ENCODE data around the gene ROCK2. TPM values are rescaled to one million over a fixed set of nuclear protein-coding genes. Genes with fewer than 3 reads are reported as not detected.

ROCK2 gene
- total and polyA plus RNA-seq, 4 donors: 5.3 to 31.0 (median 12.2) TPM

DNA sequence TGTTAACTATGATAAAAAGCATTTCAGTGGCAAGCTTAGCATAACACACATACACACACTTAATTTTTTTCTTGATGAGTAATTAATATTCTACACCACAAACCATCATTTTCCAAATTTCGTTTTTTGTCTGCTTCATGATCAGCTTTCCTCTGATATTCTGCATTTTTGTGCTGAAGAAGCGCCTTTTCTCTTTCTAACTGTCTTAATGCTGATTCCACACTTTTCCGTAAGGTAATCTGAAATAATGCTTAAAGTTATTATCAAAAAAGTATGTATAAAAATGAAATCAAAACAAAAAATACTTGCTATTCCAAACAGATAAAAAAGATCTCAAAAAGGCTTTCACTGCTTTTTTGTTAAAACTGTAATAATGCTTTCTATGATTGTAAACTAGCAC lies 129.0 kb downstream of the ROCK2 start:
- H3K9me3 ChIP-seq (ENCODE audit: control insufficient read depth in 4 of 4, low read length in 3 of 4): no peaks in the 10 kb centered on the region
- no peaks in the 10 kb centered on the region for H3K27me3 ChIP-seq (ENCODE audit: control insufficient read depth in 4 of 4, insufficient read depth in 4 of 4, low read length in 3 of 4)
- H3K4me1 ChIP-seq (ENCODE audit: control insufficient read depth in 4 of 4, insufficient read depth in 4 of 4, low read length in 3 of 4): no peaks in the 10 kb centered on the region
- H3K9ac ChIP-seq (ENCODE audit: low read depth in 1 of 2, low read length in 2 of 2): no peak overlapping the region
- H3K36me3 ChIP-seq (ENCODE audit: control insufficient read depth in 4 of 4, insufficient read depth in 3 of 4, low read depth in 1 of 4, low read length in 3 of 4): peaks cover 9 to 47% (median 40%) of the 10 kb centered on the region in 4 donors
- no peak for DNase-seq (ENCODE audit: low spot score)
- H3K27ac ChIP-seq (ENCODE audit: low read depth in 1 of 2, low read length in 2 of 2): no peak overlapping the region
- no peak overlapping the region for H3K4me3 ChIP-seq (ENCODE audit: low read depth in 1 of 3, low read length in 3 of 3)
- WGBS: 94% methylated on average over 3 of the region's 3 CpGs
- TF ChIP-seq NR2F2 (IDR thresholded peaks at IDR 0.05): no peak
- no peak for TF ChIP-seq RAD21 (IDR thresholded peaks at IDR 0.05)
- TF ChIP-seq, protein P1, sequence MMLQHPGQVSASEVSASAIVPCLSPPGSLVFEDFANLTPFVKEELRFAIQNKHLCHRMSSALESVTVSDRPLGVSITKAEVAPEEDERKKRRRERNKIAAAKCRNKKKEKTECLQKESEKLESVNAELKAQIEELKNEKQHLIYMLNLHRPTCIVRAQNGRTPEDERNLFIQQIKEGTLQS (IDR thresholded peaks at IDR 0.05): no peak
- TF ChIP-seq YY1 (IDR thresholded peaks at IDR 0.05): no peak
- TF ChIP-seq JUND (IDR thresholded peaks at IDR 0.05): no peak
- TF ChIP-seq FOXA1 (IDR thresholded peaks at IDR 0.05): no peak
- TF ChIP-seq HNF4G (IDR thresholded peaks at IDR 0.05): no peak
- TF ChIP-seq, protein P2, sequence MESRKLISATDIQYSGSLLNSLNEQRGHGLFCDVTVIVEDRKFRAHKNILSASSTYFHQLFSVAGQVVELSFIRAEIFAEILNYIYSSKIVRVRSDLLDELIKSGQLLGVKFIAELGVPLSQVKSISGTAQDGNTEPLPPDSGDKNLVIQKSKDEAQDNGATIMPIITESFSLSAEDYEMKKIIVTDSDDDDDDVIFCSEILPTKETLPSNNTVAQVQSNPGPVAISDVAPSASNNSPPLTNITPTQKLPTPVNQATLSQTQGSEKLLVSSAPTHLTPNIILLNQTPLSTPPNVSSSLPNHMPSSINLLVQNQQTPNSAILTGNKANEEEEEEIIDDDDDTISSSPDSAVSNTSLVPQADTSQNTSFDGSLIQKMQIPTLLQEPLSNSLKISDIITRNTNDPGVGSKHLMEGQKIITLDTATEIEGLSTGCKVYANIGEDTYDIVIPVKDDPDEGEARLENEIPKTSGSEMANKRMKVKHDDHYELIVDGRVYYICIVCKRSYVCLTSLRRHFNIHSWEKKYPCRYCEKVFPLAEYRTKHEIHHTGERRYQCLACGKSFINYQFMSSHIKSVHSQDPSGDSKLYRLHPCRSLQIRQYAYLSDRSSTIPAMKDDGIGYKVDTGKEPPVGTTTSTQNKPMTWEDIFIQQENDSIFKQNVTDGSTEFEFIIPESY (IDR thresholded peaks at IDR 0.05): no peak
- no peak for TF ChIP-seq GABPA (IDR thresholded peaks at IDR 0.05 in 1 of 2, conservative IDR thresholded peaks at IDR 0.05 in 1 of 2)
- no peak for TF ChIP-seq TAF1 (conservative IDR thresholded peaks at IDR 0.05)
- TF ChIP-seq FOXA2 (IDR thresholded peaks at IDR 0.05): no peak
- TF ChIP-seq, protein P3, sequence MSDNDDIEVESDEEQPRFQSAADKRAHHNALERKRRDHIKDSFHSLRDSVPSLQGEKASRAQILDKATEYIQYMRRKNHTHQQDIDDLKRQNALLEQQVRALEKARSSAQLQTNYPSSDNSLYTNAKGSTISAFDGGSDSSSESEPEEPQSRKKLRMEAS (IDR thresholded peaks at IDR 0.05): no peak
- TF ChIP-seq, protein P4, sequence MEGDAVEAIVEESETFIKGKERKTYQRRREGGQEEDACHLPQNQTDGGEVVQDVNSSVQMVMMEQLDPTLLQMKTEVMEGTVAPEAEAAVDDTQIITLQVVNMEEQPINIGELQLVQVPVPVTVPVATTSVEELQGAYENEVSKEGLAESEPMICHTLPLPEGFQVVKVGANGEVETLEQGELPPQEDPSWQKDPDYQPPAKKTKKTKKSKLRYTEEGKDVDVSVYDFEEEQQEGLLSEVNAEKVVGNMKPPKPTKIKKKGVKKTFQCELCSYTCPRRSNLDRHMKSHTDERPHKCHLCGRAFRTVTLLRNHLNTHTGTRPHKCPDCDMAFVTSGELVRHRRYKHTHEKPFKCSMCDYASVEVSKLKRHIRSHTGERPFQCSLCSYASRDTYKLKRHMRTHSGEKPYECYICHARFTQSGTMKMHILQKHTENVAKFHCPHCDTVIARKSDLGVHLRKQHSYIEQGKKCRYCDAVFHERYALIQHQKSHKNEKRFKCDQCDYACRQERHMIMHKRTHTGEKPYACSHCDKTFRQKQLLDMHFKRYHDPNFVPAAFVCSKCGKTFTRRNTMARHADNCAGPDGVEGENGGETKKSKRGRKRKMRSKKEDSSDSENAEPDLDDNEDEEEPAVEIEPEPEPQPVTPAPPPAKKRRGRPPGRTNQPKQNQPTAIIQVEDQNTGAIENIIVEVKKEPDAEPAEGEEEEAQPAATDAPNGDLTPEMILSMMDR (IDR thresholded peaks at IDR 0.05; ENCODE audit: low read depth, low read length, missing input control): no peak
- no peak for TF ChIP-seq SP1 (IDR thresholded peaks at IDR 0.05)

DNA sequence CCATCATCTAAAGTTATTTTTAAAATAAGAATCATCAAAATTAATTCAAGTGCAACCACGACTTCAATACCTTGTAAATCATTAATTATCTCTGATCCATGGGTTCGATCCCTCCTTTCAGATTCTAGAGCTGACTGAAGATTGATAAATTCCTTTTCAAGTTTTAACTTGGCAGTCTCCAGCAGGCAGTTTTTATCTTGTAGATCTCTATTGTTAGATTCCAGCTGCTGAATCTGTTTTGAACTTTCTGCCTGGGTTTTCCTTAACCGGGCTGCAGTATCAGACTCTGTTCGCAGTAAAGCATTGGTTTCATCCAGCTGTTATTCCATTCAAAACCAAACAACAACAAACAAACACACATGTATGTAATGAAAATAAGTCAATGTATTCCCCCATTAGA lies 129.7 kb downstream of the ROCK2 start:
- Histone ChIP-seq H3K9me3 (ENCODE audit: control insufficient read depth in 4 of 4, low read length in 3 of 4) (no peaks in the 10 kb centered on the region), H3K4me1 (ENCODE audit: control insufficient read depth in 4 of 4, insufficient read depth in 4 of 4, low read length in 3 of 4) (no peaks in the 10 kb centered on the region), H3K36me3 (ENCODE audit: control insufficient read depth in 4 of 4, insufficient read depth in 3 of 4, low read depth in 1 of 4, low read length in 3 of 4) (peaks cover 9 to 46% (median 37%) of the 10 kb centered on the region in 4 donors), H3K27me3 (ENCODE audit: control insufficient read depth in 4 of 4, insufficient read depth in 4 of 4, low read length in 3 of 4) (no peaks in the 10 kb centered on the region), H3K4me3 (ENCODE audit: low read depth in 1 of 3, low read length in 3 of 3) (no peak overlapping the region), H3K9ac (ENCODE audit: low read depth in 1 of 2, low read length in 2 of 2) (no peak overlapping the region), H3K27ac (ENCODE audit: low read depth in 1 of 2, low read length in 2 of 2) (no peak overlapping the region)
- no peak for DNase-seq (ENCODE audit: low spot score)
- TF ChIP-seq RXRA (IDR thresholded peaks at IDR 0.05): no peak
- no peak for TF ChIP-seq TAF1 (conservative IDR thresholded peaks at IDR 0.05)
- no peak for TF ChIP-seq JUND (IDR thresholded peaks at IDR 0.05)
- TF ChIP-seq, protein P1 (IDR thresholded peaks at IDR 0.05): no peak
- TF ChIP-seq RAD21 (IDR thresholded peaks at IDR 0.05): no peak
- TF ChIP-seq SP1 (IDR thresholded peaks at IDR 0.05): no peak
- TF ChIP-seq YY1 (IDR thresholded peaks at IDR 0.05): no peak
- no peak for TF ChIP-seq HNF4G (IDR thresholded peaks at IDR 0.05)
- no peak for TF ChIP-seq NR2F2 (IDR thresholded peaks at IDR 0.05)
- TF ChIP-seq, protein P4 (IDR thresholded peaks at IDR 0.05; ENCODE audit: low read depth, low read length, missing input control): no peak
- TF ChIP-seq HNF4A (conservative IDR thresholded peaks at IDR 0.05): no peak
- TF ChIP-seq, protein P3 (IDR thresholded peaks at IDR 0.05): no peak
- TF ChIP-seq, protein P5, sequence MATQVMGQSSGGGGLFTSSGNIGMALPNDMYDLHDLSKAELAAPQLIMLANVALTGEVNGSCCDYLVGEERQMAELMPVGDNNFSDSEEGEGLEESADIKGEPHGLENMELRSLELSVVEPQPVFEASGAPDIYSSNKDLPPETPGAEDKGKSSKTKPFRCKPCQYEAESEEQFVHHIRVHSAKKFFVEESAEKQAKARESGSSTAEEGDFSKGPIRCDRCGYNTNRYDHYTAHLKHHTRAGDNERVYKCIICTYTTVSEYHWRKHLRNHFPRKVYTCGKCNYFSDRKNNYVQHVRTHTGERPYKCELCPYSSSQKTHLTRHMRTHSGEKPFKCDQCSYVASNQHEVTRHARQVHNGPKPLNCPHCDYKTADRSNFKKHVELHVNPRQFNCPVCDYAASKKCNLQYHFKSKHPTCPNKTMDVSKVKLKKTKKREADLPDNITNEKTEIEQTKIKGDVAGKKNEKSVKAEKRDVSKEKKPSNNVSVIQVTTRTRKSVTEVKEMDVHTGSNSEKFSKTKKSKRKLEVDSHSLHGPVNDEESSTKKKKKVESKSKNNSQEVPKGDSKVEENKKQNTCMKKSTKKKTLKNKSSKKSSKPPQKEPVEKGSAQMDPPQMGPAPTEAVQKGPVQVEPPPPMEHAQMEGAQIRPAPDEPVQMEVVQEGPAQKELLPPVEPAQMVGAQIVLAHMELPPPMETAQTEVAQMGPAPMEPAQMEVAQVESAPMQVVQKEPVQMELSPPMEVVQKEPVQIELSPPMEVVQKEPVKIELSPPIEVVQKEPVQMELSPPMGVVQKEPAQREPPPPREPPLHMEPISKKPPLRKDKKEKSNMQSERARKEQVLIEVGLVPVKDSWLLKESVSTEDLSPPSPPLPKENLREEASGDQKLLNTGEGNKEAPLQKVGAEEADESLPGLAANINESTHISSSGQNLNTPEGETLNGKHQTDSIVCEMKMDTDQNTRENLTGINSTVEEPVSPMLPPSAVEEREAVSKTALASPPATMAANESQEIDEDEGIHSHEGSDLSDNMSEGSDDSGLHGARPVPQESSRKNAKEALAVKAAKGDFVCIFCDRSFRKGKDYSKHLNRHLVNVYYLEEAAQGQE (IDR thresholded peaks at IDR 0.05): no peak
- no peak for TF ChIP-seq GABPA (IDR thresholded peaks at IDR 0.05 in 1 of 2, conservative IDR thresholded peaks at IDR 0.05 in 1 of 2)
- no peak for TF ChIP-seq FOXA2 (IDR thresholded peaks at IDR 0.05)
- TF ChIP-seq, protein P2 (IDR thresholded peaks at IDR 0.05): no peak
- TF ChIP-seq FOXA1 (IDR thresholded peaks at IDR 0.05): no peak
- 88% methylated on average over 4 of the region's 4 CpGs for WGBS
